SHP77 treated with DMSO at 0.1 percent for 48 hours (cell line): Measurements from ENCODE around the gene ACSBG1.

Experiments used
- DNase-seq: peaks from one replicate; lab custom pipeline; 2025; lab: John Stamatoyannopoulos, UW

The ACSBG1 gene

GRCh38 chr15:78222745-78223395 is 11.5 kb downstream of the ACSBG1 start:
- no peak for DNase-seq

DNA sequence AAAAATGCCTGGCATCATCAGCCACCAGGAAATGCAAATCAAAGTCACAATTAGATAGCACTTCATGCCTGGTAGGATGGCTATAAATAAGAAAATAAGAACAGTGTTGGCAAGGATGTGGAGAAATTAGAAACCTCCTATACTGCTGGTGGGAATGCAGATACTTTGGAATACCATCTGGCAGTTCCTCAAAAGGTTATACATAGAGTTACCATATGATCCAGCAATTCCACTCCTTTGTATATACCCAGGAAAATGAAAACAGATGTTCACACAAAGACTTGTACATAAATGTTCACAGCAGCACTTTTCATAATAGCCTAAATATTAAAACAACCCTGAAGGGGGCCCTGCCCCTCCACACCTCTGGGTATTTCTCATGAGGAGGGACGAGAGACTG is 13.7 kb downstream of the ACSBG1 start:
- no peak for DNase-seq

DNA sequence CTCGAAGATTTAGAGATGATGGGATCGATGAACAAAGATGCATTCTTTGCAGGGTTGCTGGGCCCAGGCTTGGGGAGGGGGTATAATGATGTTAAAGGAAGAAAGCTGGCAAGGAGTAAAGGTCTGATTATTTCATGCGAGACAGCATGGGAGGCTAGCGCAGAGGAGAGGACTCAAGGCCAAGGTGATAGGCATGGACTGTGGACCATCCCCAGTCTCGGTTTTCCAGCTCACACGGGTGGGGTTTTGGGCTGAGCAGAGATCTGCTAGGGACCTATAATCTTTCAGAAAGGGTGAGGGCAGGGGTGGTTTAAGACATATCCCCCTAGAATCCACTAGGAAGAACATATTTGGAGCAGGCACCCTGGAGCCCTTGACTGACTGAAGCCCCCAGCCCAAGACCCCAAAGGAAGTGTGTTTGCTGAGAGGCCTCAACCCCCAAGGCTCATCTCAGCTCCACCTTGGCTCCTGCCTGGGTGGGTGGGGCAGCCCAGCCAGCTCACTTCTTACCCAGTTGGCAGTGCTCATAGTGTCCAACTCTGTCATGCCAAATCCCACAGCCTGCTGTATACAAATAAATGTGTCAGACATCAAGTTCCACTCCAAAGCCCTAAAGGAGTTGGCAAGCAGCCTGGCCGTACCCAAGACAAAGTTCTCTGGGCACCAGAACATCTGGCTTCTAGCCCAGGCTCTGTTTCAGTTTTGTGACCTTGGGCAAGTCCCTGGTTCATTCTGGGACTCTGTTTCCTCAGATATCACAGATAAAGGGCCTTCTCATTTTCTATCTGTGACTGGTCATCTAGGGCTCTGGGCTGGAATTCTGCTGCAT is 17.9 kb downstream of the ACSBG1 start:
- no peak for DNase-seq

- no peak for DNase-seq
Measured at GRCh38 chr15:78213956-78214355, 20.4 kb downstream of the ACSBG1 start.

- no peak for DNase-seq
Measured at GRCh38 chr15:78213425-78213750, 21.0 kb downstream of the ACSBG1 start.

- DNase-seq = peak; percentile 38
Measured at GRCh38 chr15:78212546-78213424, 21.6 kb downstream of the ACSBG1 start.

DNA sequence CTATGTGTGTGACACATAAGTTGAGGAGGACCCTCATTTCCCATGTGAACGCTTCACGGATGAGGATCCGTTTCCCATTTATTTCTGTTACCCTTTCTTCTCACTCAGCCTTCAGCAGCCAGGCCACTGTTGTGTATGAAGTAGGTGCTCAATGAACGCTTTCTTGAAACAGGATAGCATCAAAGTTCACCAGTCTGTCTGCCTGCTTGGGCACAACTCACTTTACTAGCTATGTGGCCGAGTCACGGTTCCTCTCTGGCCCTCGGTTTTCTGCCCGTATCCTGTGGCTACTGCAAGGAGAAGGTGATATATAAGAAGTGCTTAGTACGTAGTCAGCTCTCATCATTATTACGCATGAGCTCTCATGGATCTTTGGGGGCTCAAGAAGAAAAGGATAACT is 22.4 kb downstream of the ACSBG1 start:
- no peak for DNase-seq

GRCh38 chr15:78211189-78211921 is 23.0 kb downstream of the ACSBG1 start:
- no peak for DNase-seq

- DNase-seq = no peak
Measured at GRCh38 chr15:78210349-78210717, 24.0 kb downstream of the ACSBG1 start.

- no peak for DNase-seq
Measured at GRCh38 chr15:78209646-78210348, 24.6 kb downstream of the ACSBG1 start.

GRCh38 chr15:78208887-78209645 is 25.3 kb downstream of the ACSBG1 start:
- no peak for DNase-seq

DNA sequence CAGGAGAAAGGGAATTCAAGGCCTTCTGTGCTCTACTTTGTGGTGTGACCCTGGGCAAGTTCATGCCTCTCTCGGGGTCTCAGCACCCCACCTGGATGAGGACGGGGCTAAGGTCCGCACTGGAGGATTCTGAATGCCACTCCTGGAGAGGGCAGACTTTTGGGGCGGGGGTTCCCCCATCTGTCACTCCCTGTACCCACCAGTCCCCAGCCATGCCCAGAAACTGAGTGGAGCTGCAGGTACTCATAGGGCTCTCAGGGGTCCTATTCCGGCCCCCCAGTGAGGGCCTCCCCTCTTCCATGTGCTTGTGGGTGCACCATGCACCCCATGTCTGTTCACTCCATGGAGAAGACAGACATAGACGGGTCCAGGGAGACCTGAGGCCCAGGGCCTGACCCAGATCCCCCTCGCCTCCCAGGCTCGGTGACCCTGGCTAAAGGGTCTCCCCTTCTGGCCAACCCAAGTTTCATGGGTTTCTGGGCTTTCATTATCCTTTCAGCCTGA is 26.0 kb downstream of the ACSBG1 start:
- DNase-seq = no peak

DNA sequence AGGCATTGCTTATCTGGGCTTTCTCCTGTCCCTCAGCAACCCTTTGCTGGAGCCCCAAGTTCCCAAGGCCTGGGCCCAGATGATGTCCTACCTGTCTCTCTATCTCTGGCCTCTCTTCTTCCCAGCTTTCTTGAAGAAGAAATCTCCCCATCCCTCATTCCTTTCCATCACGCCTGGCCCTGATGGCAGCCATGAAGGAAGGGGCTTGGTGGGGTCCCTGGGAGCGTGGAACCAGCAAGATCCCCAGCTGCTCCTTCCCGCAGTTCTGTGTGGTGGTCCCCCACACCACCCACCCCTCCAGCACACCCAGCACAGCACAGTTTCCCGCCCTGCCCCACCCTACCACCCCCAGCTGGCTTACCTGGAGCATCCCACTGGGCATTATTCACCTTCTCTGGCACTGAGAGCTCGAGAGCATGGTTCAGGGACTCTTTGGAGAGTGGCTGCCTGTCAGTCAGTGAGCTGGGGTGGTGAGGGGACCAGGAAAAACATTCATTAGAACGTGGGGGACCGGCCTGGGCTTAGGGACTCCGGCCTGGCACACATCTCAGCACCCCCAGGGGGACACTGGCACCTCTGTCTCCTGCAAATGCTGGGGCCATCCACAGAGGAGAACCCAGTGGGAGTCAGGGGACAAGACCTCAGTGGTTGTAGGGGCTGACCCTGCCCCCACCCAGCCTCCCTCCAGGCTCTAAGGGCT is 26.6 kb downstream of the ACSBG1 start:
- DNase-seq = no peak

DNA sequence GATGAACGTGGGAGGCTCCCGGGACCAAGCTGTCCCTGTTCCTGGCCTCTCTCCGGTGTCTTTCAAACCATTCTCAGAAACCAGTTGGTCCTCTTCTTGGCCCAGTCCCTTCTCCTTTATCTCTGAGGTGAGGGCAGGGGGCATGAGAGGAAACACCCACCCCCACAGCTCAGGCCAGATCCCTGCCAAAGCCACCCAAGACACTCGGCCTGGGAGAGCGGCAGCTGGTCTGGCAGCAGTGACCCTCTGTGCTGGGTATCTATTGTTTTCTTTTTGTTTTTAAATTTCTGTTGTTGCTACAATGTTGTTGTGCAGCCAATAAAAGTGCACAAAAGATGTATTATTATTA is 27.3 kb downstream of the ACSBG1 start:
- no peak for DNase-seq

DNA sequence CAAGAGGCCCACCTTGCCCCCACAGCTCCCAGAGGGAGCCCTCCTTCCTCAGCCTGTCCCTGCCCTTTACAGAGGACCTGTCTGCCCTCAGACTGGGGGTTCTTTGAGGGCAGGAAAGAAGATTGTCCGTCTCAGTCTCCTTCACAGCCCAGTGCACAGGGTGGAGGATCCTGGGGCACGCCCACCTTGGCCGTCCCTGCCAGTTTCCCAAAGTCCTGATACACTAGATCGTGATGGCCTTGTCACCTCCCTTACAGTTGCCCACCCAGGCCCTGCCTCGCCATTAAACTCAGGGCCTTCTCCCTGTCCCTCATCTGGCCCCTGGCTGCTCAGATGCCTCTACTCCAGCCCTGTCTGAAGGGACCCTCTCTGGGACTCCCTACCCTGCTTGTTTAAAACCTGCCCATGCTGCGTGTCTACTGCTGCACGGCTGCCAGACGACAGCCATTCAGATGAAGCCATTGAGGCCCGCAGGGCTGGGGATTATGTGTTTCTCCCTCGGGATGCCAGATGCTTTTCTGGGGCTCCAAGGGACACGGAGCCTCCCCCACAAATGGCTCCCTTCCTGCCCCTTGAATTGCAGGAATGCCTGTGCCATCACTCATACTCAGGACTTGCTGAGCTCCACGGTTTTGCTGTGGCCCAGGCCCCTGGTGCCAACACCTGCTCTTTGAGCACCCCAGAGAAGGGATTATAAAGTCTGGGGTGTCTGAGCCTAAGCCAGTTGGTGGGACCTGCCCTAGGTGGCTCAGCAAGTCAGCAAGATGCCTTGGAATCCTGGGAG is 27.8 kb downstream of the ACSBG1 start:
- no peak for DNase-seq

DNA sequence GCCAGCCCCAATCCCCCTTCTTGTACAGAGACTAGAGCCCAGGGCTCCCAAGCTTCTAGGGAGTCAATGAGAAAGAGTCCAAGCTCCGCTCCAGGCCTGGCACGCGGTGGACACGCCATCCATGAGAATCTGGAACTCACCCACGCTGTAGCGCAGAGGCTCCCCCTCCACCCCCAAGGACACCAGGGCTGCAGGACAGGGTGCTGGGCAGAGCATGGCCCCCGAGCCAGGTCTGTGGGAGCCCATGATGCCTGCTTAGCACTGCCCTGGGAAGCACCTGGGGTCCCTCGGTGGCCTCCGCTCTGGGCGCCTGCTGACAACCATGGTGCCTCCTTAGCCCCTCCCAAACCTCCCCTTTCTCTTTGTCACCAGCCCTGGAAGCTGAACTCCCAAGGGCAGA is 28.5 kb downstream of the ACSBG1 start:
- DNase-seq = no peak

GRCh38 chr15:78205337-78205736 is 29.0 kb downstream of the ACSBG1 start:
- no peak for DNase-seq

- DNase-seq = no peak
Measured at GRCh38 chr15:78204351-78205309, 29.7 kb downstream of the ACSBG1 start.
